ENCODE measurements around the gene SCRN1.
A peak's percentile ranks its signal among the peaks of the same experiment; 100 is the strongest.
"Not testable (repeated sequence)": the region's sequence is repeated elsewhere in the genome, so short reads cannot be mapped to it uniquely, and the experiment has no call there.

SCRN1 gene

GRCh38 chr7:29962035-29962434, 27.6 kb downstream of the SCRN1 start:
- DNase-seq = no peak

DNA sequence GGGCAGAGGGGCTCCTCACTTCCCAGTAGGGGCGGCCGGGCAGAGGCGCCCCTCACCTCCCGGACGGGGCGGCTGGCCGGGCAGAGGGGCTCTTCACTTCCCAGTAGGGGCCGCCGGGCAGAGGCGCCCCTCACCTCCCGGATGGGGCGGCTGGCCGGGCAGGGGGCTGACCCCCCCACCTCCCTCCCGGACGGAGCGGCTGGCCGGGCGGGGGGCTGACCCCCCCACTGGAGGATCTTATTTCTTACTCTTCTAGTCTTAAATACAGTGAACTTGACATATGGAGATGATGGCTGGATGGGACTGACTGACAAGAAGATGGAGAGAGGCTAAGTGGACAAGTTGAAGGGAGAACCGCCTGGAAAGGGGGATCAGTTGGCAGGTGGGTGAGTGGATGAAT, 28.0 kb downstream of the SCRN1 start:
- not testable (repeated sequence) for DNase-seq

DNA sequence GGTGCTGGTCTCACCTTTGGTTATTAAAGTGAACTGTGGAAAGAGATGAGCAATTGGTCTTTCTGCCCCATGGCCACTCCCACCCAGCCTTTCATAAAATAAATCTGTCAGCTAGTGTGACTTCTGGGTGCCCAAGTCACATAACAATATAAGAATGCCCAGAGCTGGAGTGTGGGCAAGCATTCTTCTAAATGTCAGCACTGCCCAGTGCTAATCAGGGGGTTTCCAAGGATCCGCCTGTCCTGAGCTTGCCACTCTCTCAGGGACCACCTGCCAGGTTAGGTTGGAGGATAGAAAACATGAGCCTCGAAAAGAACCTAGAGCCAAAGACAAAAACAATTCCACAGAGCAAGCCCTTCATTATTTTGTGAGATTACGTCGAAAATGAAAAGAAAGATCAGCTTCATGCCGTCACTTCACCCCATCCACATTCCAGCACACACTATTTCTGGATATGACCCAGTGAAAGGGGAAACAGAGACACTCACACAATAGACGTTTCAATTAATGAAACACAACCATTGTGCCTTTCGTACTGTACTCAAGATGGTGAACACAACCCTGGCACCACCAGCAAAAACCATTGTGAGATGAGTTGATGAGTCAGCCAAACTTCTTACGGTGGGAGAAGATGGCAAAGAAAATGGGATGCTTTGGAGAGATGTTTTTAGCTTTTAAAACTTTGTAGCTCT, 30.8 kb downstream of the SCRN1 start:
- no peak for DNase-seq

- peak in 1 of 2 experiments; percentile 33 for DNase-seq
Observed at GRCh38 chr7:29957521-29958310, 31.9 kb downstream of the SCRN1 start.

- DNase-seq = no peak
Observed at GRCh38 chr7:29956487-29956836, 33.1 kb downstream of the SCRN1 start.

DNA sequence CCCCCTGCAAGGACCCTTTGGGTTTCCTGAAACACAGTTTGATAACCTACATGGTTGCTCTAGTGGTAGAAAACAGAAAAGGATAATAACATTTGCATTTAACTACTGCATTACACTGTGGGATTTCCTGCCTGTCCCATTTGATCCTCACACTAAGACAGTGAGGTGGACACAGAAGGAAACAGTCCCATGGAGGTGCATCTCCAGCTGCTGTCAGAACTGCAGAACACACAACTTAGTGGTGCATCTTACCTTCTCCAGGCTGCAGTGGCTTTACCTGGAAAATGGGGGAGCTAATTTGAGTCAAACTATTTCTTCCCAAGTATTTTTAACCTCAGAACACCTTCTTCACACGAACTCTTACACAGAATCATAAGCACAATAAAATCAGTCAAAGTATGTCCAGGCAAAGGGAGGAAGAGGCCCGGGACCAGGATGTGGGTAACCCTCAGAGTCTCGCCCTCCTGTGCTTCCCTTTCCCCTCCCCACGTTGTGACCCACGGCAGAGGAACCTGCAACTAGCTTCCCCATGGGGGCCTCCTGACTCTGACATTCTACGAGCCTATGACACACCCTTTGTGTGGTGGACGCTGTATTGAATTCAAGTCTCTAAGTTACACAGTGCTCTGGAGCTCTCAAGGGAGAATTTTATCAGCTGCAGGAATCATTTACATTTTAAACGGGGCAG, 33.7 kb downstream of the SCRN1 start:
- no peak for DNase-seq

DNA sequence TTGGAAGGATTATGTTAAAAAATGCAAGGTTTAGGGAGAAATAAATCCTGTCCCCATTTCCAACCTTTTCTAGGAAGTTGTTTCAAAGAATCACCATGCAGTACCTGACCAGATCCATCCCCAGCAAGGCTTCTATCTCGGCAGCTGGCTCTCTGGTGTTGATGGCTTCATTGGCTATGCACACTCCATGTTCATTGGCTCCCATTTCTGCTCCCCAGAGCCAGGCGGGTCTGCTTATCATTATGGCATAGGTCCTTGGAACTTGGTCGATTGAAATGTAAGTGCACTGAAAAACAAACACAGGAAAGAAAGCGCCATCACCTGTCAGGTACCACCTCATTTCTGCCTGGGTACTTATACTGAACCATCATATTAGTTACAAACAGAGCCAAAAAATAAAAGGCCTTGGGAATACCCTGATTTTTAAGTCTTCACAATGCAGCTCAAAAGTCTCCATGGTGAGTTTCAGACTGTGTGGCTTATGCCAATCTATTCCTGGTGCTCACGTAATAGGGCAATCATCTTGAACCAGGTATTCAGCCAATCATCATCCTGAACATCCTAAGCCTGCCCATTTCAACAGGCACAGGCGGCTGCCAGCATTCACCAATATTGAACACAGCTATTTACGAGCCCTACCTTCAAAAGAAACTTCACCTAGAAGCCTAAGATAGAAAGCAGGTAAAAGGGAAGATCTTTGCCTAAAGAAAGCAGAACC, 34.4 kb downstream of the SCRN1 start:
- DNase-seq = peak; percentile 20 to 37

DNA sequence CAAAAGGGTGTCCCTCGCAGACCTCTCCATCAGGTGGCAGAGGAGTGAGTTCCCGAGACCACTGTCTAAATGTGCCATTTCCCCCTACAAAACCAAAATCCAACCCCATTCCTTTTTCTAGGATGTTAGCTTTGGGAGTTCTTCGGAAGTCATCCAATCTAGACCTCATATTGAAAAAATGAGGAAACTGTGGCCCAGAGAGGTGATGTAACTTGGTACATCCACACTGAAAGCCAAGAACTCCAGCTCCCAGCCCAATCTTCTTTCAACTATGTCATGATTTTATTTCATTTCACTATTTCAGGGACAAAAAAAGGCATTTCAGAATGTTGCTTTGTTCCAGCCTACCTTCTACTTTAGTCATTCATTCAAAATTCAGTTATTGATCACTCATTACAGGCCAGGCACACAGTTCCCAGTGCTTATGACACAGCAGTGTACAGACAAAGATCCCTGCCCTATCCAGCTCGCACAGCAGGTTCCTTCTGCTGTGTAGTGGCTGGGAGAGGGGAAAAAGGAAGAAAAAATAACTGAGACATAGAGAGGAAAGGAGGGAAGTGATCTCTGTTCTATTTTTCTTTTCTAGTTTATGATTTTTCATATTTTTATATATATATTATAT, 35.8 kb downstream of the SCRN1 start:
- DNase-seq = no peak

GRCh38 chr7:29951206-29951605, 38.4 kb downstream of the SCRN1 start:
- DNase-seq = no peak

- no peak for DNase-seq
Observed at GRCh38 chr7:29950480-29950879, 39.1 kb downstream of the SCRN1 start.

GRCh38 chr7:29948587-29948986, 41.0 kb downstream of the SCRN1 start:
- DNase-seq = no peak

- no peak for DNase-seq
Observed at GRCh38 chr7:29946428-29947186, 43.0 kb downstream of the SCRN1 start.

GRCh38 chr7:29945259-29945809, 44.3 kb downstream of the SCRN1 start:
- no peak for DNase-seq

DNA sequence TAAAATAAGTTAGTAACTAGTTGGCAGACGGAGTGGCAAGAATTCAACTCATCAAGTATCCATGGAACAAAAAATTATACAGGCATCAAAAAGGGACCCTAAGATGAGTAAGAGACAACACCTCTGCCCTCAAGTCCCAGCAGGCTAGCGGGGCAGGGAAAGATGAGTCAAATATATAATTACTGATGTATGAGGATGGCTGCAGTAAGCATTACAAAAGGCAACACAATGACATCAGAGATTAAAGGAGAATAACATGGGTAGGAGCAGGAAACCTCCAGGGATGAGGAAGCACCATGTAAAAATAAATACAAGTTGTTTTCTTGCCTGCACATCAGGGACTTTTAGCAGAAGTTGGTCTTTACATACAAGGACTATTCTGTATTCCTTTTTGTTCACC, 49.4 kb downstream of the SCRN1 start:
- no peak for DNase-seq

DNA sequence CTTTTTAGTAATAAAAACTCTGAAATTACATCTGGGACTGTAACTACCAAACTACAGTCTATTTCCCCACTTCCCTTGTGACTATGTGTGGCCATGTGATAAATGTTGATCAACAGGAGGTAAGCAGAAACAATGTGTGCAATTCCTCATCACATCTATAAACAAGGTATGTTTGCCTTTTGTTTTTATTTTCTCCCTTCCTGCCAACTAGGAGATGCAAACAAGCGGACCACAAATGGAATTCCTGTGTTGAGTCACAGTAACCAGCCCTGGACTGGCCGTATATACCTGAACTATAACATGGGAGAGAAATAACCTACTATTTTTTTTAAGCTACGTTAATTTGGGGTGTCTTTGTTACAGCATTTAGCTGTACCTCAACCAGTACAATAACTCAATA, 52.5 kb downstream of the SCRN1 start:
- DNase-seq = no peak

DNA sequence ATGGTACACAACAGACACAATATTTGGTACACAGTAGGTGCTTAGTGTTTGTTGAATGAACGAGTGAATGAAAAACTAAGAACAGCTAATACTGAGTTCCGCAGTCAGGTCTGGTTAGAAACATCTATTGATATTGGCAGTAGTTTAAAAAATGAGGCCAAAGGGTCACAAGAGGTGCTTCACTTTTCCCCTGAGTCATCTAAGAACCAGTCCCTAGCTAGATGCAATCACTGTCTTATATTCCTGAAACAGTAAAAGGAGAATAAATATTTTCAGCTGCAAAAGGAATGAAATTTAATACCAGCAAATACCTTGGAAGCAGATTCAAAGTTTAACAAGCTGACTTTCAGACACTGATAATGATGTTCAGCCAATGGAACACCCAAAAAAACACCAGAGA, 54.5 kb downstream of the SCRN1 start:
- no peak for DNase-seq

GRCh38 chr7:29929018-29929807, 60.4 kb downstream of the SCRN1 start:
- no peak for DNase-seq

DNA sequence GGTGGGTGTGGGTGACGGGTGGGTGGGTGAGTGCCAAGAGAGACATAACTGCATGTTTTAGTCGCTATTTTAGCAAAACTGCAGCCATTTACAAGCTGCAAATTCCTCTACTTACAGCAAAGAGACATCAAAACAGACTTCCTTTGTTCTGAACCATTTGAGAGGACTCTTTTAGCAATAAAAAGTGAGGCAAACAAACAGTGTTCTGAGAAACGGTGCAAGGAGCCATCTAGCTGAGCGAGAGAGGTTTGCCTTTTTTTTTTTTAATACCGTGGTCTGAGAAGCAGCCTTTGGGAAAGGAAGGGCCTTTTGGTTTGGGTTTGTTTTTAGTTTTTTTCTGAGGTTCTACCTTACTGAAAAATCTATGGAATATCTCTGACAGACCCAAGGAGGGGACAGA, 62.9 kb downstream of the SCRN1 start:
- DNase-seq = no peak

DNA sequence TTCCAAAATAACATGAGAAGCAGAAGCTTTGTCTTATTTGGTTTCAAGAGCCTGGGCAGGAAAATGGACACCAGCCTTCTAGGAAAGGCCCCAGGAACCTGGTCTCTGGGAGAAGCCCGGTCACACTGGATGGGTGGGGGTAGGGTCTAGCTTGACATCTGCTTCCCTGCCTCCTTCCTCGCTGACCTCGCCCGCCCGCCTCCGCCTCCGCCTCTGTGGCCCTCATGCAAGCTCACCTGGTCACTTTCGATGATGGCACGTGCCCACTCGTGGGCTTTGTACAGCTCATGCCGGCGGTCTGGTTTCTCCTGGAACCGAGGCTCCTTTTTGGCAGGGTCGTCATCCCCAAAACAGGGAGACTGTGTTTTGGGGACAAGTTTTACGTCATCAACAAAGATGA, 63.4 kb downstream of the SCRN1 start:
- no peak for DNase-seq

DNA sequence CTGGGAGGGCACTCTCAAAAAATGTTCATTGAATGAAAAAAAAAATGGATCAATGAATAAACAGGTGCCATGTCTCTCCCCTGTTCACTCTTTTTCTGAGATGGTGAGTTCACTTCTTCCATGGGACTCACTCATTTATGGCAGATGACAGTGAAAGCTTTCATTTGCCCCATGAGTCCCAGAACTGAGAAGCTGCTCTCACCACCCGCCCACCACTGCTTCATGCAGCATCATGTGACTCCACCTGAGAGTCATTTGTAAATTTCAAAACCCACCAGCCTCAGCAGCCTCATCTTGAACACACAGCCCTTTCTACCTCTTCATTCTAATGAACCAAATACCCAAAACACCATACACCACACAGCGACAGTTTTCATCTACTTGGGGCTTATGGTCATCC, 64.9 kb downstream of the SCRN1 start:
- DNase-seq = no peak

DNA sequence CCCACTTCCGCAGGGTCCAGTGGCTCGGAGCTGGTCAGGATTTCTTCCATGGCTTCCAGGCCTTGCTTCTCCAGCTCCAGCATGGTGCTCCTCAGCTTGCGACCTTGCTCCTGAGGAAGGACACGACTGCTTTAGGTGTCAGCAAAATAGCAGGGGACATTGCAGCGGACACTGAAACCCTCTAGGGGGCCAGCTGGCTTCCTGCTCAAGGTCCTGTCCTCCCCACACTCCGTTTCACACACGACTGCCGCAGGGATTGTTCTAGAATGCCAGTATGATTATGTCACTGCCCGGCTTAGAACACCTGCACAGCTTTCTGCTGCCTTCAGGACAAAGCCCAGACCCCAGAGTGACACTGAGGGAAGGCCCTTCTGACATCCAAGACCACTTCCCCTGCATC, 65.6 kb downstream of the SCRN1 start:
- no peak for DNase-seq
